ENCODE data around the gene GPR158. TPM values are rescaled to one million over a fixed set of nuclear protein-coding genes. Genes with fewer than 3 reads are reported as not detected.

The GPR158 gene
- polyA plus RNA-seq, 4 donors, result 0.25 to 0.44 (median 0.32) TPM

- DNase-seq (ENCODE audit: low read depth in 4 of 4, low spot score in 3 of 4), result no peak
These were observed 387.0 kb downstream of the GPR158 start for GRCh38 chr10:25561758-25562157.

- DNase-seq (ENCODE audit: low read depth in 4 of 4, low spot score in 3 of 4), result no peak
These were observed 387.7 kb downstream of the GPR158 start for GRCh38 chr10:25562547-25562946.

GRCh38 chr10:25564351-25564750 lies 389.6 kb downstream of the GPR158 start:
- no peak for DNase-seq (ENCODE audit: low read depth in 4 of 4, low spot score in 3 of 4)

- no peak for DNase-seq (ENCODE audit: low read depth in 4 of 4, low spot score in 3 of 4)
These were observed 390.8 kb downstream of the GPR158 start for GRCh38 chr10:25565570-25565969.

- DNase-seq (ENCODE audit: low read depth in 4 of 4, low spot score in 3 of 4), result no peak
These were observed 398.5 kb downstream of the GPR158 start for GRCh38 chr10:25573316-25573715.

GRCh38 chr10:25575343-25575742 lies 400.5 kb downstream of the GPR158 start:
- DNase-seq (ENCODE audit: low read depth in 4 of 4, low spot score in 3 of 4), result no peak

GRCh38 chr10:25578061-25578460 lies 403.3 kb downstream of the GPR158 start:
- no peak for DNase-seq (ENCODE audit: low read depth in 4 of 4, low spot score in 3 of 4)

- DNase-seq (ENCODE audit: low read depth in 4 of 4, low spot score in 3 of 4), result no peak
These were observed 408.2 kb downstream of the GPR158 start for GRCh38 chr10:25582961-25583360.

GRCh38 chr10:25600651-25601050 lies 425.9 kb downstream of the GPR158 start:
- DNase-seq (ENCODE audit: low read depth in 4 of 4, low spot score in 3 of 4), result no peak

- DNase-seq (ENCODE audit: low read depth in 4 of 4, low spot score in 3 of 4), result no peak
These were observed 429.8 kb downstream of the GPR158 start for GRCh38 chr10:25604591-25604990.

GRCh38 chr10:25614652-25615051 lies 439.9 kb downstream of the GPR158 start:
- no peak for DNase-seq (ENCODE audit: low read depth in 4 of 4, low spot score in 3 of 4)

GRCh38 chr10:25615926-25616325 lies 441.1 kb downstream of the GPR158 start:
- DNase-seq (ENCODE audit: low read depth in 4 of 4, low spot score in 3 of 4), result no peak

- no peak for DNase-seq (ENCODE audit: low read depth in 4 of 4, low spot score in 3 of 4)
These were observed 442.2 kb downstream of the GPR158 start for GRCh38 chr10:25616903-25617592.

- no peak for DNase-seq (ENCODE audit: low read depth in 4 of 4, low spot score in 3 of 4)
These were observed 452.8 kb downstream of the GPR158 start for GRCh38 chr10:25627606-25628005.

GRCh38 chr10:25629333-25629732 lies 454.5 kb downstream of the GPR158 start:
- no peak for DNase-seq (ENCODE audit: low read depth in 4 of 4, low spot score in 3 of 4)

- no peak for DNase-seq (ENCODE audit: low read depth in 4 of 4, low spot score in 3 of 4)
These were observed 456.7 kb downstream of the GPR158 start for GRCh38 chr10:25631471-25631870.

GRCh38 chr10:25632802-25633201 lies 458.0 kb downstream of the GPR158 start:
- no peak for DNase-seq (ENCODE audit: low read depth in 4 of 4, low spot score in 3 of 4)

GRCh38 chr10:25633542-25633941 lies 458.7 kb downstream of the GPR158 start:
- no peak for DNase-seq (ENCODE audit: low read depth in 4 of 4, low spot score in 3 of 4)

GRCh38 chr10:25639646-25640045 lies 464.8 kb downstream of the GPR158 start:
- no peak for DNase-seq (ENCODE audit: low read depth in 4 of 4, low spot score in 3 of 4)

GRCh38 chr10:25641595-25641994 lies 466.8 kb downstream of the GPR158 start:
- DNase-seq (ENCODE audit: low read depth in 4 of 4, low spot score in 3 of 4), result no peak

- DNase-seq (ENCODE audit: low read depth in 4 of 4, low spot score in 3 of 4), result no peak
These were observed 467.9 kb downstream of the GPR158 start for GRCh38 chr10:25642721-25643120.

GRCh38 chr10:25646371-25646770 lies 471.6 kb downstream of the GPR158 start:
- no peak for DNase-seq (ENCODE audit: low read depth in 4 of 4, low spot score in 3 of 4)

GRCh38 chr10:25651534-25651933 lies 476.7 kb downstream of the GPR158 start:
- DNase-seq (ENCODE audit: low read depth in 4 of 4, low spot score in 3 of 4), result no peak
